KOPT-K1 (cell line): ENCODE measurements around the gene PRKCD.

ENCODE experiments used
- H3K27ac ChIP-seq: fragments of 200-600 bp; sonication (generic); 2 replicates; pipeline ENCODE4 v1.5.1; 2016; ENCODE audit warnings: antibody characterized with exemption, mild to moderate bottlenecking, low read depth, low read length; ENCODE audit not compliant: poor library complexity, severe bottlenecking
- H3K36me3 ChIP-seq: fragments of 200-600 bp; sonication (generic); 2 replicates; pipeline ENCODE4 v1.5.1; 2017; ENCODE audit warnings: antibody characterized with exemption, mild to moderate bottlenecking, low read length, moderate library complexity; ENCODE audit not compliant: insufficient read depth
- H3K9me3 ChIP-seq: fragments of 200-600 bp; sonication (generic); 2 replicates; pipeline ENCODE4 v1.5.1; 2017; ENCODE audit warnings: antibody characterized with exemption, low read length, mild to moderate bottlenecking; ENCODE audit not compliant: insufficient read depth, poor library complexity, severe bottlenecking

PRKCD gene

DNA sequence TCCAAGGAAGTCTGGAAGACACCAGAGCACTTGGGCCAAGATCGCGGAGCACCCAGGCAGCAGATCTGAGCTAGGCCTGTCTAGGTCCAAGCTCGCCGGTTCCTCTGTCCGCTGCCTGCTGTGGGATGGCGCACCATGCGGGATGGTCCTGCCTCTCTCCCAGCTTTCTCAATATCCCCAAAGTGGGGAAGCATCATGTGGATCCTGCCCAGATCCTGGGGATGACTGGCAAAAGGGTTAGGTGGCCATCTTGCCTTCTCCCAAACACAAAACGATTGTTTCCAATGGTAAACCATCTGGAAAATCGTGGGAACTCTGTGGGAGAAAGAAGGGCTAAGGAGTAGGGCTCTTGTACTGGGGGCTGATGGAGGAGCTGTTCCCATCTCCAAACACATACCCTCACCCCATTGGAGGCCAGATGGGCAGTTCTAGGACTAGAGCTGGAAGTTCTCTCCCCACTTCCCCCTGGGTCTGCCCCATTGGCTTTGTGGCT is 8.9 kb downstream of the PRKCD start:
- Histone ChIP-seq H3K36me3 (no peaks in the 10 kb centered on the region), H3K9me3 (no peaks in the 10 kb centered on the region), H3K27ac (peak overlapping the region; percentile 67)

DNA sequence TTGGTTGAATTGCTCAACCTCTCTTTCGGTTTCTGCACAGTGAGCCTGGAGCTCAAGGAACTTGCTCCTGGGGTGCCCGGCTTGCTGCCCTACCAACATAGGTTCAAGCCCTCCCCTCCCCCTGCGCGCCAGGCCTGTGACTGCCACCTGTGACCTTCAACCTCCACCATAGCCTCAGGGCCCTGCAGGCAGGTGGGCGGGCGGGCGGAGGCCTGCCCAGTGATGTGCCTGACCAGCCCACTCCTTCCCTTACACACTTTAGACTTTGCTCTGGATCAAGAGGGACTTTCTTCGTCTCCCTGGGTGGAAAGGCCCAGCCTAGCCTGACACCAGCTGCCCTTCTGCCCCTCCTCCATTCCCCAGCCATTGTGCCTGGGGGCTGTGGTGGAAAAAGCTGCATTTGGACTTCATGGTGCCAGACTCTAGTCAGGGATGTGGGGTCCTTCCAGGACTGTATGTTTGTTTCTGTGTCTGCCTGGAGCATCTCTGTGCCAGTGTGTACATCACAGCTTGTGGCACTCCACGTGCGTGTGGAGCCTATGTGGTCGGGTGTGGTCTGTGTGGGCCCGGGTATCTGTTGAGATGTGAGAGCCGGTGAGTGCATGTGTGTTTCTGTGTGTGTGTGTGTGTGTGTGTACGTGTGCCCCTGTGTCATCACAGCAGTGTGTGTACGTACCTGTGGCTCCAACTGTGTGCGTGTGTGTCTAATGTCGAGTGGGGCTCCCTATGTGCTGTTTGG is 9.5 kb downstream of the PRKCD start:
- peak overlapping the region; percentile 67 for H3K27ac ChIP-seq
- no peaks in the 10 kb centered on the region for H3K36me3 ChIP-seq
- no peaks in the 10 kb centered on the region for H3K9me3 ChIP-seq

DNA sequence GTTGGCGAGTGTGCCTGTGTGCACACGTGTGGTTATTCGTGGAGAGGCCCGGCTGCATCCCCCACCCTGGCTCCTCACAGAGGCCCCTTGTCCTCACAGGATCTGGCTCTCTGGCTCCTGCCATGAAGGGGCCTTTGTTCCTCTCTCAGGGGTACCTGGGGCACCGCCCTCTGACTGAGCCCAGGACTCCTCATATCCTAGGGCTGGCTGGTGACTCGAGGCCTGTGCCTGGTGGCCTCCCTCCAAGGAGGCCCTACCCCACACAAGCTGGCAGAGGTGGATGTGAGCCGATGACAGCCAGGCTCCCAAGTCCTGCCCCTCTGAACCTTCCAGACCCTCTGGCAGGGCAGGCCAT is 10.0 kb downstream of the PRKCD start:
- peak overlapping the region; percentile 67 for H3K27ac ChIP-seq

DNA sequence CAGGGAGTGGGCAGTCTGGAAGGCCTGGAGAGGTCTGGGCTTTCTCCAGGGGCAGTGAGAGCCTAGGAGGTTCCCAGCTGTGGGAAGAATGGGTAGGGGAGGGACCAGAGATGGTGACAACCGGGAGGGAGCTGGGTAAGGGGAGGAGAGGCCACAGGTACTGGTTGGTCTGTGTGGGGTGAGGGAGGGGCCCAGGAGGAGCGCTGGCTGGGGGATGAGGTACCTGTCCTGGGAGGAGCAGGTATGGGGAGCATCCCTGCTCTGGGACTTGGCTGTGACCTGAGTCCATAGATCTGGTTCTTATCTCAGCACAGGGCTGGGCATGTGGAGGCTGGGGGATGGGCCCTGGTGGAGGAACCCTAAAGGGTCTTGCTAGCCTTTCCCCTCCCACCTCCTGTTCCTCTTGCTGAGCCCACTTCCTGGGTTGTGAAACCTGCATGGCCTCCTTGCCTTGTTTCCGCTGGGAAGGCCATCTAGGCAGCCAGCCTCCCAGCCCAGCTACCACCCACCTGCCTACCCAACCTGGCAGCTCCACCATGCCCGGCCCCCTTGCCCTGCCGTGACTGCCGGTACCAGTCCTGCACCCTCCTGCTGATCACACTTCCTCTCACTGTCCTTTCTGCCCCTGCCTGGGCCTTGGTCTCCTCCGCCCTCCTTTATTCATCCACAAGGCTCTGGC is 11.0 kb downstream of the PRKCD start:
- no peaks in the 10 kb centered on the region for H3K36me3 ChIP-seq
- peak overlapping the region; percentile 67 for H3K27ac ChIP-seq
- no peaks in the 10 kb centered on the region for H3K9me3 ChIP-seq

More for the DNA sequence above, 10.0 kb downstream of the PRKCD start:
- H3K9me3 ChIP-seq: no peaks in the 10 kb centered on the region
- H3K36me3 ChIP-seq: no peaks in the 10 kb centered on the region

DNA sequence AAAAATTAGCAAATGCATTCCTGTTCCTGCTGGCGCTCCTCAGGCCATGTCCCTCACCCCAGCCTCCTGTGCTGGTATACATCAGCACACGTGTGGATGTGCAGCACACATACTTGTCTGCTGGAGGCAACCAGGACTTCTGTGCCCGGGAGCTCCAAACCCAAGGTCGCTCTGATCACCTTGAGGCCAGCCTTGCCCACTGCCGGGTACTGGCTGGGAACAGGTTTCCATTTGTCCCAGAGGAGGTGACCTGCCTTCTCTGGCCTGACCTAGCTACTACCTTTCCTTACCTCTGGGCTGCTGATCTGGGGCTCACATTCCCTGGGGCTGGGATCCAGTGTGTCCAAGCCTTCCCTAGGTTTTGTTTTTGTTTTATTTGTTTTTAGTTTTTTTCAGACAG is 12.1 kb downstream of the PRKCD start:
- Histone ChIP-seq H3K27ac (no peak overlapping the region), H3K9me3 (no peaks in the 10 kb centered on the region), H3K36me3 (no peaks in the 10 kb centered on the region)

DNA sequence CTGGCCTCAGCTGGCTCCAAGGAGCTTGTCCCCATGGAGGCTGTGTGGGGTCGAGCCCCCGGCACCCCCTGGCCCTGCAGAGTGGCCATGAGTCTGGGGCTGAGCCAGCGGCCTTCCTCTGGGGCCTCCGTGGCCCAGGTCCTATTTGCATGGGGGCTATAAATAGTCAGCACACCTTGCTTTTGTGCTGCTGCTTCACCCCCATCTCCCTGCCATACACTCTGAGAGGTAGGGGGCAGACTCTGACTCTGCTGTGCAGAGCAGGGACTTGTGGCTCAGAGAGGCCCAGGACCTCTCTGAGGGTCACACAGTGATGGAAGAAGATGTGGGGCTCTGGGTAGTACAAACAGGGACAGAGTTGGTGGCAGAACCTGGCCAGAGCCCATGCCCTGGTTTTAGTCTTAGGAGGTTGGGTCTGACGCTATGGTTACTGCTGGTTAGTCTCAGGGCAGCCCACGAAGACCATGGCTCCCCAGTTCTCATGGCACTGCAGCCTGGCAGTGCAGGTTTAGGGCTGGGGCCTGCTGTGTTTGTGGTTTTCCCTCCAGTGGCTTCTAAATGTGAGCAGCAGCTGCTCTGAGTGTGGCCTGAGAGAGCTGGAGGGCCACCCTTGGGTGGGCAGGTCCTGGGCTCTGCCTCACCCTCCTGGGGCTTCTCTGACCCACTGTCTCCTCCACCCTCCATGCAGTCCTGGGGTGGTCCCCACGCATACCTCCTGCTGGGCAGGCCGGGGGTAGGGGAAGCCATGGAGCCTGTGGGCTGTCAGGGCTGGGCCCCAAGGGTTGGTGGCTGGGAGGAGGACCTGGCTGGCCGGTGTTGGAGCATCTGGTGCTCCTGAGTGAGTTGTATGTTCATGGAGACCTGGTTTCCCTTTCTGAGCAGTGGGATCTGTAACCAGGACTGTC is 13.6 kb downstream of the PRKCD start:
- H3K27ac ChIP-seq: peak overlapping the region; percentile 24

DNA sequence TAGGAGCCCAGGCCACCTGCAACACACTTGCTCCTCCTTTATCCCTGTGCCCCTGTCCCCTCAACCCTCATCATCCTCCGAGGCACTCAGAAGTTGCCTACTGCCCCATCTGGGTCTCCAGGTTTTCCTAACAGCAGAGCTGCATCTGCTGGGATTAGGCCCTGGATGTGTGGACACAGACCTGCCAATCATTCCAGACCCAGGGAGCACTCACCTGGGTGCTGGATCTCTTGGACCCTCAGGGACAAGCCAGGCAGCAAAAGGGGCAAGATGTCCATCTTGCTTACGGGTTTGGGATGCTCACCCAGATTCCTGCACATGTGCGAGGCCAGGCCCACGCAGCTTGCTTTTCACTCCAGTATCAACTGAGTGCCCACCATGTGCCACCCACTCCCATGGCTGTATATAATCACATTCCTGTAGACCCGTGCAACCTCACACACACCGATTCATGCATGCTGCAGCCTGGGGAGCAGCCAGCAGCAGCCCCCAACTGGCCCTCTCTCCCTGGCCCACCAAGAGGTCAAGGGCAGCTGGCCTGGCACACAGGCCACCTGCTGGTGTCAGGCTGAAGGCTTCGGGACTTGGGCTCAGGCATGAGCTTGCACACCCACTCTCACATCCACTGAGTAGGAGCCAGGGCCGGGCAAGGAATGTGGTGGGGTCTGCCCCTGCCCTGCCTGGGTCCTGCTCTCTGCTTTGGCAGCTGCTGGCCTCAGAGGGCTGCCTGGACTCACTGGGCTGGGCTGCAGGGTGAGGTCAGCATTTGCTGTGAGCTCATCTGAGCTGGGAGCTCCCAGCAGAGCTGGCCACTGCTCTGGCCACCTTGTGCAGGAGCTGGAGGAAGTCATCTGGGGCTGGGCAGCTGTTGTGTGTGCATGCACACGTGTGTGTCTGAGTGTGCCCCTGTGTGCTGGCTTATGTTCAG is 14.9 kb downstream of the PRKCD start:
- no peaks in the 10 kb centered on the region for H3K9me3 ChIP-seq
- H3K36me3 ChIP-seq: peaks cover 7% of the 10 kb centered on the region; the same call in 1 of the 2 replicates
- no peak overlapping the region for H3K27ac ChIP-seq

More for the DNA sequence above, 13.6 kb downstream of the PRKCD start:
- H3K9me3 ChIP-seq: no peaks in the 10 kb centered on the region
- 0 out of 2 replicates have a peak, but pooled peaks cover 6% of the 10 kb centered on the region for H3K36me3 ChIP-seq

DNA sequence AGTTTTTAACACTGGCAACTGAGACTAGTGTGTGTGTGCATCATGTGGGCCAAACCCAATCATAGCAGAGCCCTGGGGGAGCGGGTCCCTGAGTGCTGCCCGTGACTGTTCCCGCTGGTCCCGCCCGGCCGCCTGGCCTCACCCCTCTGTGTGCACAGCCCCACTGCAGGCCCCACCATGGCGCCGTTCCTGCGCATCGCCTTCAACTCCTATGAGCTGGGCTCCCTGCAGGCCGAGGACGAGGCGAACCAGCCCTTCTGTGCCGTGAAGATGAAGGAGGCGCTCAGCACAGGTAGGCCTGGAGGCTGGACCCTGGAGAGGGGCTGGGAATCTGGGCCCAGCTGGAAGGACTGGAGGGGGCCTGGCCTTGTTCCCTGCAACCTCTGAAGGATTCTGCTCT is 17.2 kb downstream of the PRKCD start:
- H3K36me3 ChIP-seq: peaks cover 14% of the 10 kb centered on the region; the same call in 1 of the 2 replicates
- no peak overlapping the region for H3K27ac ChIP-seq
- H3K9me3 ChIP-seq: no peaks in the 10 kb centered on the region

DNA sequence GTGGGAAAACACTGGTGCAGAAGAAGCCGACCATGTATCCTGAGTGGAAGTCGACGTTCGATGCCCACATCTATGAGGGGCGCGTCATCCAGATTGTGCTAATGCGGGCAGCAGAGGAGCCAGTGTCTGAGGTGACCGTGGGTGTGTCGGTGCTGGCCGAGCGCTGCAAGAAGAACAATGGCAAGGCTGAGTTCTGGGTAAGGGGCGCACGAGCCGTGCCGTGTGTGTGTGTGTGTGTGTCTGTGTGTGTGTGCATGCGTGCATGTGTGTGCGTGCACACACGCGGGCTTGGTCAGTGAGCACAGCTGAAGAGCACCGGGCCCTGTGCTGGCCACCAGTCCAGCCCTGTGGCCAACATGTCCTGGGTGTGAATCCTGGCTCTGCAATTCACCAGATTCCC is 18.6 kb downstream of the PRKCD start:
- H3K27ac ChIP-seq: no peak overlapping the region
- peaks cover 14% of the 10 kb centered on the region; the same call in 1 of the 2 replicates for H3K36me3 ChIP-seq
- H3K9me3 ChIP-seq: no peaks in the 10 kb centered on the region

DNA sequence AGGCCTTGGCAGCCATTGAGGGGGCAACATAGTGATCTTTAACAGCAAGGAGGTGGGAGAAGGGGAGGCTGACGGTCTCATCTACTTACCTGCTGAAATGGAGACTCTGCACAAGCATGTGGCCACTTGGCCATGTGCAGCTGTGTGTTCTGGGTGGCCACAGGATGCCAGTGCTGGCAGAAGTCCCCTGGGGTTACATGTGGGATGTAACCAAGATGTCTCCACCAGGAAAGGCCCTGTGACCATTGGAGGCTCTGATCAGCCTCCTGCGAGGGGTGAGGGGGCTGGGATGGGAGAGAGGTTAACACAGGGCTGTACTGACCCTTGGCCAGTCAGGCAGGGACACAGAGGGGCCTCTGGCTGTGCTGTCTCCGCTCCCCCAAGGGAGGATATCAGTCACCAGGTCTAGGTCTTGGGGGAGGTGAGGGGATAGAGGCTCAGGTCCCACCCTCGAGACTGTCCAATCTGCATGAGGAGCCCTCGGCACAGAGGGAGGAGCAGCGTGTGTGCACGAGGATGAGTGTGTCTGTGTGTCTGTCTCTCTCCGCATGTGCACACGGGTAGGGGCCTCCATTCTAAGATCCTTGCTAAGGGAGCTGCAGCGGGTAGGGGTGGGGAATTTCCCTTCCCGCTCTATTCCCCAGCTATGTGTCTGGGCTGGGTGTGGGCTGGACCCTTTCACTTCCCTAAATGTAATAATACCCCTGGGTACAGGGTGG is 19.5 kb downstream of the PRKCD start:
- no peak overlapping the region for H3K27ac ChIP-seq
- no peaks in the 10 kb centered on the region for H3K9me3 ChIP-seq
- H3K36me3 ChIP-seq: peaks cover 14% of the 10 kb centered on the region; the same call in 1 of the 2 replicates

DNA sequence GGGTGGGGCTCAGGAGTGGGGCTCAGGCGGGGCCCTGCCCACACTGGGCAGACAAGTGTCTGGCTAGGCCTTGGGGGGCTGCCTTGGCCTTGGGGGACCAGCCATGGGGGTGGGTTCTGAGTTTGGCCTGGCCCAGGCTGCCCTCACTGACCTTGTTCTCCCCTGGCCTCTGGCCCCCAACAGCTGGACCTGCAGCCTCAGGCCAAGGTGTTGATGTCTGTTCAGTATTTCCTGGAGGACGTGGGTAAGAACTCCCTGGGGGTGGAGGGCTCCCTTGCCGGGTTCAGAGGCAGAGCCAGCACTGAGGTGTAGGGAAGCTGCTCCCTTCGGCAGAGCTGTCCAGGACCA is 20.0 kb downstream of the PRKCD start:
- no peaks in the 10 kb centered on the region for H3K9me3 ChIP-seq
- H3K27ac ChIP-seq: no peak overlapping the region
- peaks cover 14% of the 10 kb centered on the region; the same call in 1 of the 2 replicates for H3K36me3 ChIP-seq

DNA sequence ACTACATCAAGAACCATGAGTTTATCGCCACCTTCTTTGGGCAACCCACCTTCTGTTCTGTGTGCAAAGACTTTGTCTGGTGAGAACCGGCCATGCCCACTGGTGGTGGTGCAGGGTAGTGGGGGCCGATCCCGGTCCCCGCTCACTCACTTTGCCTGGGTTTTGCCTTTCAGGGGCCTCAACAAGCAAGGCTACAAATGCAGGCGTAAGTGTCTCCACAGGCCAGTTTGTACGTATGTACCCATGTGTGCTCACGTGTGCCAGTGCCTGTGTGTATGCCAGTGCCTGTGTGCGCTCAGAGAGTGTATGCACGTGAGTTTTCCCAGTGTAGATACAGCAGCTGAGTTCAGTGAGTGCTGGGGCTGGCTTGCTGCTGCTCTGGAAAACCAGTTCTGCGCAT is 20.5 kb downstream of the PRKCD start:
- H3K9me3 ChIP-seq: no peaks in the 10 kb centered on the region
- H3K27ac ChIP-seq: no peak overlapping the region
- peaks cover 14% of the 10 kb centered on the region; the same call in 1 of the 2 replicates for H3K36me3 ChIP-seq

DNA sequence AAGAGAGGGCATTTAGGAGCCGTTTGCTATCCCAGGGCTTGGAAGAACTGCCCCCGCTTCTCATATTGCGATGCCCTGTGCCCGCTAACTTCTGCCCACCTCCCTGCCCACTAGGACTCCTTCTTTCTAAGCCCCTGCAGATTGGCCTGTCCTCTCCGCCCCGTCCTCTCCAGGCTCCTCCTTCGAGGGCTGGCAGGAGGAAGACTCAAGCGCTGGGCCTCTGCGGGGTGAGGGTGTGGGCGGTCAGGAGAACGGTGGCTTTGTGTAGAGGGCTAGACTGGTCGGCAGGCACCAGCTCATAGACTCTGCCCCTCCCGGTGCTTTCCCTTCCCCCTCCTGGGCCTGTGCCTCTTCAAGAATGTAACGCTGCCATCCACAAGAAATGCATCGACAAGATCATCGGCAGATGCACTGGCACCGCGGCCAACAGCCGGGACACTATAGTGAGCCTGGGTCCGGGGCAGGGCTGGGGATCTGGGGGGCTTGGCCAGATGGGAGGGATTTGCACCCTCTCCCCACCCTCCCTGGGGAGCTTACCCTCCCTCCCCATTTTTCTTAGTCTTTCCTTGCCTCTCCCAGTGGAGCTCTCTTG is 21.9 kb downstream of the PRKCD start:
- H3K27ac ChIP-seq: no peak overlapping the region
- no peaks in the 10 kb centered on the region for H3K9me3 ChIP-seq
- H3K36me3 ChIP-seq: peaks cover 14% of the 10 kb centered on the region; the same call in 1 of the 2 replicates
